Measurements from ENCODE around the gene IFI44.

IFI44 gene

GRCh38 chr1:78624035-78624434, 25.6 kb upstream of the IFI44 start (continued):
- TF ChIP-seq TSHZ2 (CRISPR knock-in tag; IDR thresholded peaks at IDR 0.05) (no peak), ZC3H10 (CRISPR knock-in tag; IDR thresholded peaks at IDR 0.05) (no peak), ZNF565 (CRISPR knock-in tag; conservative IDR thresholded peaks at IDR 0.05; ENCODE audit: low read depth) (no peak), PPARA (CRISPR knock-in tag; IDR thresholded peaks at IDR 0.05; ENCODE audit: borderline replicate concordance) (no peak), ARNTL (CRISPR knock-in tag; IDR thresholded peaks at IDR 0.05; ENCODE audit: borderline replicate concordance, low read depth) (no peak), BACH2 (CRISPR knock-in tag; IDR thresholded peaks at IDR 0.05; ENCODE audit: borderline replicate concordance) (no peak), POU6F1 (CRISPR knock-in tag; IDR thresholded peaks at IDR 0.05; ENCODE audit: borderline replicate concordance, low read depth) (no peak)

- TF ChIP-seq ZFP30 (CRISPR knock-in tag; IDR thresholded peaks at IDR 0.05) (no peak), ARNTL (CRISPR knock-in tag; IDR thresholded peaks at IDR 0.05; ENCODE audit: borderline replicate concordance, low read depth) (no peak), ZFP3 (CRISPR knock-in tag; IDR thresholded peaks at IDR 0.05) (no peak), POU6F1 (CRISPR knock-in tag; IDR thresholded peaks at IDR 0.05; ENCODE audit: borderline replicate concordance, low read depth) (no peak)
- no peak for ATAC-seq
These were observed 22.3 kb upstream of the IFI44 start for GRCh38 chr1:78627321-78627720.

- peak; percentile 49; the same call in 1 of the 3 replicates for ATAC-seq
- TF ChIP-seq POU6F1 (CRISPR knock-in tag; IDR thresholded peaks at IDR 0.05; ENCODE audit: borderline replicate concordance, low read depth), result no peak
- no peak for TF ChIP-seq PPARA (CRISPR knock-in tag; IDR thresholded peaks at IDR 0.05; ENCODE audit: borderline replicate concordance)
- TF ChIP-seq ZFP3 (CRISPR knock-in tag; IDR thresholded peaks at IDR 0.05), result no peak
- TF ChIP-seq SNAI2 (CRISPR knock-in tag; IDR thresholded peaks at IDR 0.05), result no peak
- TF ChIP-seq ZC3H10 (CRISPR knock-in tag; IDR thresholded peaks at IDR 0.05), result peak; percentile 84
- TF ChIP-seq ZNF70 (CRISPR knock-in tag; IDR thresholded peaks at IDR 0.05), result no peak
- TF ChIP-seq ISL1 (CRISPR knock-in tag; IDR thresholded peaks at IDR 0.05), result peak; percentile 86
- TF ChIP-seq CREB5 (CRISPR knock-in tag; IDR thresholded peaks at IDR 0.05; ENCODE audit: low read depth), result no peak
- no peak for TF ChIP-seq ARNTL (CRISPR knock-in tag; IDR thresholded peaks at IDR 0.05; ENCODE audit: borderline replicate concordance, low read depth)
- TF ChIP-seq PATZ1 (CRISPR knock-in tag; IDR thresholded peaks at IDR 0.05; ENCODE audit: borderline replicate concordance), result no peak; the same call in 1 of the 2 replicates
- TF ChIP-seq GLIS3 (CRISPR knock-in tag; IDR thresholded peaks at IDR 0.05), result no peak
- peak; percentile 69 for TF ChIP-seq TOX (CRISPR knock-in tag; IDR thresholded peaks at IDR 0.05; ENCODE audit: borderline replicate concordance)
These were observed 19.0 kb upstream of the IFI44 start for GRCh38 chr1:78630600-78630999.

Measured in SK-N-SH treated with all-trans-retinoic acid at 6 μM for 48 hours (cell line).